ENCODE measurements around the gene PTPRJ. TPM values are rescaled to one million over a fixed set of nuclear protein-coding genes. Genes with fewer than 3 reads are reported as not detected.

Gene PTPRJ
- polyA plus RNA-seq, 3 donors, result 10.0 to 36.4 (median 14.6) TPM

DNA sequence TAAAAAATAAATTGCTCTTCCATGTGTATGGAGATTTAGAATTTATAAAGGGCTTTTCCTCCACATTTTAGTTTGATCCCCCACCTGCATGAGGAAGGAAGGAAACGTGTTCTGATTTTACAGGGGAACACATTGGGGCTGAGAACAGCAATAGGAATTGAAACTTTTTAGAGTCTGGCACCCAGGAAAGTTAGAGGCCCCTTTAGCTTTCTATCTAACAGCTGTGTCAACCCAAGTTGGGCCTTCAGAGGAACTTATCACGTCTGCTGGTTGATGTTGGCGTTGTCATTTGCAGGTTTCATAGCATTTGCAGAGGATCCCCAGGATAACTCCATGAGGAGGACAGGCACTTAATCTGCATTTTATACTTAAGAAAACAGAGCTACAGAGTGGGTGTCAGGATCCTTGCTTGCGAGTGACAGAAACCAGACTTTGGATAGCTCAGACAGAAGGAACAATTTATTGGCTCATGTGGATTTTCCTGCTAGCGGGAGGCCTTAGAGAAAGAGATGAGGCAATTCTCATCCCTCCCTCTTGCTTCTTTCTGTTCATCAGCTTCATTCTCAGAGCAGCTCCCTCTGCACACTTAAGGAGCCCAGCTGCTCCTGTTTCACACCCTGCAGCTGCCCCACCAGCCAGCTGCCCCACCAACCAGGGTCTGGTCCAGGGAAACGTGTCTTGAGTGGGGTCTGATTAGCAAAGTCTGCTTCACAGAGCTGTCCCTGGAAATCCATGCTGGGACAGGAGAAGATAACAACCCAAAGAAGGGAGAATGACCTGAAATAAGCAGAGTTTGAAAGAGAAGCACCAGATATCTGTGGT is 143.8 kb downstream of the PTPRJ start:
- Histone ChIP-seq H3K27me3 (ENCODE audit: control insufficient read depth in 2 of 2, insufficient read depth in 2 of 2, low read length in 2 of 2) (no peaks in the 10 kb centered on the region), H3K4me2 (replicated peaks; ENCODE audit: extremely low read depth, low read length, poor library complexity, severe bottlenecking) (no peak overlapping the region), H2AFZ (ENCODE audit: insufficient read depth, low read depth, low read length, poor library complexity, severe bottlenecking) (no peak overlapping the region), H4K20me1 (ENCODE audit: insufficient read depth, low read length) (peaks cover 98% of the 10 kb centered on the region), H3K4me3 (replicated peaks in 1 of 3; ENCODE audit: low read depth in 2 of 3, low read length in 3 of 3) (no peak overlapping the region), H3K27ac (ENCODE audit: low read depth in 1 of 2, low read length in 2 of 2) (no peak overlapping the region), H3K4me1 (ENCODE audit: control insufficient read depth in 1 of 2, insufficient read depth in 2 of 2, low read length in 2 of 2) (no peaks in the 10 kb centered on the region), H3K79me2 (ENCODE audit: insufficient read depth, low read length) (peaks cover 2% of the 10 kb centered on the region), H3K36me3 (replicated peaks in 1 of 2; ENCODE audit: control insufficient read depth in 1 of 2, insufficient read depth in 2 of 2, low read length in 2 of 2) (peaks cover 94 to 100% of the 10 kb centered on the region in 2 donors), H3K9ac (ENCODE audit: insufficient read depth, low read length, poor library complexity, severe bottlenecking) (no peak overlapping the region), H3K9me3 (replicated peaks in 1 of 2; ENCODE audit: control insufficient read depth in 1 of 2, insufficient read depth in 1 of 2, low read length in 2 of 2) (no peaks in the 10 kb centered on the region)
- WGBS (ENCODE audit: insufficient coverage), result 74% methylated on average over 3 of the region's 6 CpGs
- intact Hi-C loops (cut with micrococcal nuclease), result no loop called here
- no peak overlapping the region for H3K4me3 Mint-ChIP-seq
- TF ChIP-seq, protein P1, sequence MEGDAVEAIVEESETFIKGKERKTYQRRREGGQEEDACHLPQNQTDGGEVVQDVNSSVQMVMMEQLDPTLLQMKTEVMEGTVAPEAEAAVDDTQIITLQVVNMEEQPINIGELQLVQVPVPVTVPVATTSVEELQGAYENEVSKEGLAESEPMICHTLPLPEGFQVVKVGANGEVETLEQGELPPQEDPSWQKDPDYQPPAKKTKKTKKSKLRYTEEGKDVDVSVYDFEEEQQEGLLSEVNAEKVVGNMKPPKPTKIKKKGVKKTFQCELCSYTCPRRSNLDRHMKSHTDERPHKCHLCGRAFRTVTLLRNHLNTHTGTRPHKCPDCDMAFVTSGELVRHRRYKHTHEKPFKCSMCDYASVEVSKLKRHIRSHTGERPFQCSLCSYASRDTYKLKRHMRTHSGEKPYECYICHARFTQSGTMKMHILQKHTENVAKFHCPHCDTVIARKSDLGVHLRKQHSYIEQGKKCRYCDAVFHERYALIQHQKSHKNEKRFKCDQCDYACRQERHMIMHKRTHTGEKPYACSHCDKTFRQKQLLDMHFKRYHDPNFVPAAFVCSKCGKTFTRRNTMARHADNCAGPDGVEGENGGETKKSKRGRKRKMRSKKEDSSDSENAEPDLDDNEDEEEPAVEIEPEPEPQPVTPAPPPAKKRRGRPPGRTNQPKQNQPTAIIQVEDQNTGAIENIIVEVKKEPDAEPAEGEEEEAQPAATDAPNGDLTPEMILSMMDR (IDR thresholded peaks at IDR 0.05), result no peak
- H3K27ac Mint-ChIP-seq, result peak overlapping the region in 1 of 7 donors; percentile 32
- no peaks in the 10 kb centered on the region for H3K4me1 Mint-ChIP-seq
- peaks cover 99 to 100% of the 10 kb centered on the region in 2 donors for H3K36me3 Mint-ChIP-seq
- no peak for DNase-seq
- H3K27me3 Mint-ChIP-seq (ENCODE audit: low read depth in 3 of 3), result peaks cover 0 to 2% (median 0%) of the 10 kb centered on the region in 3 donors
- H3K9me3 Mint-ChIP-seq, result no peaks in the 10 kb centered on the region

- WGBS (ENCODE audit: insufficient coverage), result 99% methylated on average over 11 of the region's 11 CpGs
- H3K27ac Mint-ChIP-seq, result peak overlapping the region in 1 of 7 donors; percentile 33
- H3K79me2 ChIP-seq (ENCODE audit: insufficient read depth, low read length), result peaks cover 2% of the 10 kb centered on the region
- no peaks in the 10 kb centered on the region for H3K4me1 ChIP-seq (ENCODE audit: control insufficient read depth in 1 of 2, insufficient read depth in 2 of 2, low read length in 2 of 2)
- no peak overlapping the region for H3K4me3 ChIP-seq (replicated peaks in 1 of 3; ENCODE audit: low read depth in 2 of 3, low read length in 3 of 3)
- TF ChIP-seq, protein P1 (IDR thresholded peaks at IDR 0.05), result no peak
- H3K27me3 Mint-ChIP-seq (ENCODE audit: low read depth in 3 of 3), result peaks cover 0 to 2% (median 0%) of the 10 kb centered on the region in 3 donors
- H3K9me3 ChIP-seq (replicated peaks in 1 of 2; ENCODE audit: control insufficient read depth in 1 of 2, insufficient read depth in 1 of 2, low read length in 2 of 2), result no peaks in the 10 kb centered on the region
- no peaks in the 10 kb centered on the region for H3K9me3 Mint-ChIP-seq
- no peak overlapping the region for H2AFZ ChIP-seq (ENCODE audit: insufficient read depth, low read depth, low read length, poor library complexity, severe bottlenecking)
- H4K20me1 ChIP-seq (ENCODE audit: insufficient read depth, low read length), result peaks cover 100% of the 10 kb centered on the region
- no peaks in the 10 kb centered on the region for H3K27me3 ChIP-seq (ENCODE audit: control insufficient read depth in 2 of 2, insufficient read depth in 2 of 2, low read length in 2 of 2)
- no peak overlapping the region for H3K4me3 Mint-ChIP-seq
- H3K36me3 ChIP-seq (replicated peaks in 1 of 2; ENCODE audit: control insufficient read depth in 1 of 2, insufficient read depth in 2 of 2, low read length in 2 of 2), result peaks cover 97 to 100% of the 10 kb centered on the region in 2 donors
- H3K27ac ChIP-seq (ENCODE audit: low read depth in 1 of 2, low read length in 2 of 2), result no peak overlapping the region
- intact Hi-C loops (cut with micrococcal nuclease), result no loop called here
- H3K36me3 Mint-ChIP-seq, result peaks cover 99 to 100% of the 10 kb centered on the region in 2 donors
- no peak overlapping the region for H3K9ac ChIP-seq (ENCODE audit: insufficient read depth, low read length, poor library complexity, severe bottlenecking)
- peaks cover 2% of the 10 kb centered on the region for H3K4me1 Mint-ChIP-seq
- no peak overlapping the region for H3K4me2 ChIP-seq (replicated peaks; ENCODE audit: extremely low read depth, low read length, poor library complexity, severe bottlenecking)
- DNase-seq, result no peak
These were observed 144.5 kb downstream of the PTPRJ start for GRCh38 chr11:48124880-48125279.
